ENCODE measurements around the gene CLEC2A.
"Not testable (repeated sequence)": the region's sequence is repeated elsewhere in the genome, so short reads cannot be mapped to it uniquely, and the experiment has no call there.

Gene CLEC2A

DNA sequence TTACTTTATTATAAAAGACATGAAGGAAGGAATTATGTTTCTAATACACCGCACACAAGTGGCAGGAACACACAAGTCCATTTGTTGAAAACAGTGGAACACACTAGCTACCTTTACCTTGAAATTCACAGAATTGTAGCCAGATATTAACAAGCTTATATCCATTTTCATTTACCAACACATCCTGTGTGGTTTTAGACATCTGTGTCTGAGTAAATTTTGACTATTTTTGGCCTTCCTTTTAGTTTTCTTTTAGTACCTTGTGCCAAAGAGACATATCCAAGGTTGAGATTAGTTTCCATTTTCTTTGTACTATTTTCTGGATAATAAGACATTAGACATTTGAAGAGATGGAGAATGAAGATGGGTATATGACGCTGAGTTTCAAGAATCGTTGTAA lies 50.9 kb downstream of the CLEC2A start, which contains the start of gene KLRF2:
TSS of gene KLRF2 (plus strand) at position 244 of the 400 bp plus-strand sequence. CDS start at position 351, 107 bp downstream.
- no peak for DNase-seq (ENCODE audit: low read depth)

DNA sequence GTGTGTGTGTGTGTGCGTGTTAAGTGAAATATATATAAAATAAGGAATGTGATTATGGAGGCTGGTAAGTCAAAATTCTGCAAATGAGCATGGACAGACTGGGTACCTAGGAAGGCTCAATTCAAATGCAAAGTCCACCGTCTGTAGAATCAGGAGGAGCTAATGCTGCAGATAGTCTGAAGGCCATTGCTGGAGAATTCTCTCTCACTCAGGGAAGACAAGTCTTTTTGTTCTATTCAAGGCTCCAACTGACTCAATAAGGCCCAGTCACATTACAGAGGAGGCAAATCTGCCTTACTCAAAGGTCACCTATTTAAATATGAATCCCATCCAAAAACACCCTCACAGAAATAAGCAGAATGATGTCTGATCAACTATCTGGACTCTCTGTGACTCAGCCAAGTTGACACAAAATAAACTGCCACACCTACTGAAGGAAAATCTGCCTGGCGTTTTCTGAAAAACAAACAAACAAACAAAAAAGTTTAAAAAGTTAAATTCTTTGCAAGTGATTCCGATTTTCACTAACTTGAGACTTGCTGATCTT lies 51.6 kb downstream of the CLEC2A start:
- DNase-seq (ENCODE audit: low read depth), result no peak

DNA sequence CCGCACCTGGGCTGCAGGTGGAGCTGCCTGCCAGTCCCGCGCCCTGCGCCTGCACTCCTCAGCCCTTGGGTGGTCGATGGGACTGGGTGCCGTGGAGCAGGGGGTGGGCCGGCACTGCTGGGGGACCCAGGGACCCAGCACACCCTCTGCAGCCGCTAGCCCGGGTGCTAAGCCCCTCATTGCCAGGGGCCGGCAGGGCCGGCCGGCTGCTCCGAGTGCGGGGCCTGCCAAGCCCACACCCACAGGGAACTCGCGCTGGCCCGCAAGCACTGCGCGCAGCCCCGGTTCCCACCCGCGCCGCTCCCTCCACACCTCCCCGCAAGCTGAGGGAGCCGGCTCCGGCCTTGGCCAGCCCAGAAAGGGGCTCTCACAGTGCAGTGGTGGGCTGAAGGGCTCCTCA lies 56.0 kb downstream of the CLEC2A start:
- DNase-seq (ENCODE audit: low read depth), result not testable (repeated sequence)

DNA sequence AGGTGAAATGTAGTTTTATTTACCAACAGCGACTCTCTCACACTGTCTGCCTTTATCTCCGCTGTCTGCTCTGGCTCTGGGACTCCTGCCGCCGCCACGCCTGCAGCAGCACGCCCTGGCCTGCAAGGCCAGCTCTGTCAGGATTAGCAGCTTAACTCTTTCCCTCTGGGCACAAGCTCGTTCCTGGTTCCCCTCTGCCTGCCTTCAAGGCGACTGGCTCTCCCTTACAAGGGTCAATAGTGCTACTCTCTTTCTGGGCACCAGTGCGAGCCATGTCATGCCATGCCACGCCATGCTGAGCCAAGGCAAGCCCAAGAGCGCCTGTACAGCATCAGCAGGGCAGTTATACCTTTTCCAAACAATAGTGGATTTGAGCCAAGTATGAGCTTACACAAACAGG lies 59.4 kb downstream of the CLEC2A start:
- DNase-seq (ENCODE audit: low read depth), result no peak

DNA sequence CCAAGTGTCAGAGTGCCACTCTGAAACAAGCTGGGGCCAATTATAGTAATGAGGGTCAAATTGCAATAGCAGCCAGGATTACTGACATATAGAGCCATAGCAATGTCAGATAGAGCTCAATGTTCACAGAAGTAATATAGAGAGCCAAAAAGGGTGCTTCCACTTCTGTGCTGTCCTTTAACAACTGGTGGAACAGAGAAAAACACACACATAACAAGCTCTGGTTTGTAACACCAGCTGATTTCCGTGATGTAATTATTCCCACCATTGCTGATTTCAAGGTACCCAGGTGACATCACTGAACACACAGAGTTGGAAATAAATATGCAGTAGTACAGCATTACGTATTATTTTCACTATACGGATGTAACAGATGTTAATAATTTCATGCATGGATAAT lies 60.0 kb downstream of the CLEC2A start:
- no peak for DNase-seq (ENCODE audit: low read depth)

DNA sequence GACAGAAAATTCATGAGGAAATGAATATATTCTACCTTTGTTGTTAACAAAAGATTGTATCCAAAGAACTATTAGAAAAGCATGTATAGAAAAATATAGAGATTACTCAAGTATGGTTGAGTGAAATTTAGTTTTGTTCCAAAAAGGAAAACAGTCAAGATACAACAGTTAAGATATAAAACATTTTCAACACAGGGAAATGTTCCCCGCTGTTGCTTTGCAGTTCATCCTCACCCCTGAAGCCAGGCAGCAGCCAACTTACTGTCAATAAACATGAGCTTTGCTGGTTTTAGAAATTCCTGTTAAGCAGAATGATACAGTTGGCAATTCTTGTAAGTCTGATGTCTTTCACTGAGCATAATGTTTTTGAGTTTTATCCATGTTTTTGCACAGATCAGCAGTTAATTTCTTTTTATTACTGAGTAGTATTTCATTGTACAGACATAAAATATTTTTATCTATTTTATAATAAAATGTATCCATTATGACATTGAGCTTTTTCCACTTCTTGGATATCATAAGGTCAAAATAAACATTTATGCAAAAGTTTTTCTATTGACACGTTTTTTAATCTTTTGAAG lies 61.8 kb downstream of the CLEC2A start:
- peak; percentile 35 for DNase-seq (ENCODE audit: low read depth)

DNA sequence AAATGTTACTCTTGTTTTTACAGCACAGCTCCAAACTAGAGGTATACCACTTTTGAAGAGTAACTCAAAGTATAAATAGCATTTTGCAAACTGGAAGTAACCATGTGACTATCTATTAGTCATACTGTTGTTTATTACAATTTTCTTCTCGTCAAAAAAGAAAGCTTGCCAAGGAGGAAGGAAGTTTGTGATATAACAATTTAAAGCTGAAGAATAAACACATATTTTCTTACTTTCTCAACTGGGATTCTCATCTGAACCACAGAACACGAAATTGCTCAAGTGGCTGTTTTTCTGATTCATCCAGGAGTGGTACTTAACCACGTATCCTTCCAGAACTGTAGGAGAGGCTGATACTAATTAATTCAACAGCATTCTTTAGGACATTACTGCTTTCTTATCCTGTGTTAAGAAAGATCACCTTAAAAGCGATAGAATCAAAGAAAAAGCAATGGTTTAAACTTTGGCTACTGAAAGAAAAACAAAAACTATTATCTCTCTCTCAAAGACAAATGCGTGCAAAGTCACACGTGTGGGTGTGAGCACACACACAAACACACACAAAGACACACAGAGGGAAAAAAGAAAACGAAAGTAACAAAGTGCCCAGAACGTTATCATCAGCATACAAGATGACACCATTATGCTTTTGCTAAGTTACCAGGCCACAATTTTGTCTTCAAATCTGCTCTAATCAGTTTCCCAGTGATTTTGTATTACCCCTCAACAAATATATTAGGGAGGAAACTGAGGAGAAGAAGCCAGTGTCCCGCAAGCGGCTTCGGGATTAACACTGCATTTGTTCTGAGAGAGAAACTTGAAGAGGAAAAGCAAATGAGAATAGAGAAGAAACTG lies 62.6 kb downstream of the CLEC2A start, which contains the start of gene CLEC2B:
TSS of gene CLEC2B (minus strand) at position 48 of the 855 bp plus-strand sequence.
- DNase-seq (ENCODE audit: low read depth), result peak; percentile 96

DNA sequence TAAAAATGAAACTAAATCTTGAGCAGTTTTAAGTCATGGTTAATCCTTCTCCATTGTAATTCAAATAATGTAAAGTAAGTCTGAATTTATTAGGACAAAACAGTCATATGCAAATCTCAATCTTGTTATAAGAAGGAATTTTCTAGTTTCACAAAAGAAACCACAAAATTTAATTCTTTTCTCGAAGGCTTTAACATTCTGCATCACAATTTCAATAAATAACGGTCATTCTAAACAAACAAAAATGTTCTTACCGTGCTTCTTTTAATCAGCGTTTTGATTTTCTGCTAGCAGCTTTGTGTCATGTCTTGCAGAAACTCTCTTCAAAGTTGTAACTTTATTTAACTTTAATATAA lies 63.2 kb downstream of the CLEC2A start:
- no peak for DNase-seq (ENCODE audit: low read depth)

DNA sequence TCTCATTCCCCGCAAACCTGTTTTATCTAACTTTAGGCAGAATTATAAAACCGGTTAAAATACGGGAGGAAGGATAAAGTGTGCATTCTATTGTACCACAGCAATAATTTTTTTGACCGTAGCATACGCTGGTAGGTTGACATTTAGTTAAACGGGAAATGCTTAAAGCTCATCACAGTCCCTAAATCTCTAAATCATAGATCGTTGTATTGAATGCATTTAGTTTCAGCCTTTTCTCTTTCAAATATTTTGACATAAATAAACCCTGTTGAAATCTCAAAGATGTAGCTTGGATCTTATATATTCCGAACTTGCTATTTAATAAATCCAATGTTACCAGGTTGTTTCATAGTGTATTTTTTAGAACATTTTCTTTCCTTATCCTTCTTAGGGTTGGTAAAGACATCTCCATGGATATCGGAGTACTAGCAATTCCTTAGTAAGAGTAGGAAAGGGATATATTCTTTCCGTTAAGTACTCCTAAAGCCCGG lies 63.8 kb downstream of the CLEC2A start:
- no peak for DNase-seq (ENCODE audit: low read depth)

DNA sequence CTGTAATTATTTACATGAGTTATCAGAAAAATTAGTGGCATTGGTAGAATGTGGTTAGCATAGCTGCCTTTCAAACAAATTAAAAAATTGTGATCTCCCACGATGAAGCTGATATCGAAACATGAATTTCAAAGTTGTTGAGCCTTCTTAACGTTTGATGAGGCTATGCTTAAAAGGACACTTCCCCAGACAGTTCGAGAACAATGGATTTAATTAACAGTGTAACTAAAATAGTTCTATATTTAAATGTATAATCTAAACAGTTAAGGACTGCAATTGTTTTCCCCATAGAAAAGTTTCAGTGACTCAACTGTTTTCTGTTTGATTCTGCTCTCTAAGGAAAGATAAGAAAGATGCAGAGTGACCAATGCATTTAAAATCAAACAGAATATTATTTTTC lies 64.6 kb downstream of the CLEC2A start:
- DNase-seq (ENCODE audit: low read depth), result no peak

DNA sequence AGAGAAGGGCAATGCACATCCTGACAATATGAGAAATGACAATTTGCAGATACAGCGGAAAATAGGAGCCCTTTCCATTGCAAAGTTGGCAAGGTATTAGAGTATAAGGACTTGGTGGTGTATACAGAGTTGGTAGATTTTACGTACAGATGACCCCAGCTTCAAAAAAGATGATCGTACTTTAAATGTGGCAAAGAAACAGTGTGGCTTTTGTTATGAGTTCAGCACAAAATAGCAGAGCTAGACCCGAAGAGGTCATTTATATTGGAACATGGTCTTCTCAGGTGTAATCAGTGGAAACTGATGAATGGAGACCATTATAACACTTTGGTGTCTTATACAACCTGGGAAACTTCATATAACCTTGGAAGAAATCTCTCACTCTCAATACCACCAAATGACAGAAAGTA lies 65.3 kb downstream of the CLEC2A start:
- DNase-seq (ENCODE audit: low read depth), result no peak

DNA sequence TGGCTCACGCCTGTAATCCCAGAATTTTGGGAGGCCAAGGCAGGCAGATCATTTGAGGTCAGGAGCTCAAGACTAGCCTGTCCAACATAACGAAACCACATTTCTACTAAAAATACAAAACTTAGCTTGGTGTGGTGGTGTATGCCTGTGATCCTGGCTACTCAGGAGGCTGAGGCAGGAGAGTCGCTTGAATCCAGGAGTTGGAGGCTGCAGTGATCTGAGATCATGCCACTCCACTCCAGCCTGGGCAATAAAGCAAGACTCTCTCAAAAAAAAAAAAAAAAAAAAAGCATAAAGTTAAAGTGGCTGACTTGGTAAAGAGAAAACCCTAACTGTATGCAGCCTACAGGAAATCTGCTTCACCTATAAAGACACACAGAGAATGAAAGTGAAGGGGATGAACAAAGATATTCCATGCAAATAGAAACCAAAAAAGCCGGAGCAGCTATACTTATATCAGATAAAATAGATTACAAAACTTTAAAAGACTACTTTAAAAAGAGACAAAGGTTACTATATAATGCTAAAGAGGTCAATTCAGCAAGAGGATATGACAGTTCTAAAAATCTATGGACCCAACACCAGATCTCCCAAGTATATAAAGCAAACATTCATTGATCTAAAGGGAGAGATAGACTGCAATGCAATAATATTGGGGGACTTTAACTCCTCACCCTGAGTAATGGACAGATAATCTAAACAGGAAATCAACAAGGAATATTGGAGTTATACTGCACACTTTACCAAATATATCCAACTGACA lies 67.1 kb downstream of the CLEC2A start:
- DNase-seq (ENCODE audit: low read depth), result no peak

All from iris pigment epithelial cell (primary cell).